GM23248 (cell line): Measurements from ENCODE around the gene GLMP.

Experiments used
- EZH2 ChIP-seq: fragments of 200-600 bp; sonication (generic); IDR thresholded peaks from 2 replicates; pipeline ENCODE4 v1.6.1; 2018; ENCODE audit warnings: antibody characterized with exemption, mild to moderate bottlenecking; ENCODE audit not compliant: insufficient read depth, poor library complexity, severe bottlenecking
- EZH2phosphoT487 ChIP-seq: fragments of 200-600 bp; sonication (generic); IDR thresholded peaks from 2 replicates; pipeline ENCODE4 v1.6.1; 2018; ENCODE audit warnings: antibody characterized with exemption, moderate library complexity, mild to moderate bottlenecking, low read depth; ENCODE audit not compliant: insufficient read depth

GRCh38 chr1:156310962-156311361 lies 15.5 kb upstream of the GLMP start:
- TF ChIP-seq EZH2, result no peak
- TF ChIP-seq EZH2phosphoT487, result no peak
